HG02798 (cell line): ENCODE data around the gene DBF4.
"Not testable (repeated sequence)": the region's sequence is repeated elsewhere in the genome, so short reads cannot be mapped to it uniquely, and the experiment has no call there.

Source experiments
- ATAC-seq: cut with Tn5 transposase; IDR thresholded peaks from one replicate; pipeline ENCODE4 v1.9.1; 2021; ENCODE audit warnings: mild to moderate bottlenecking; ENCODE audit not compliant: unreplicated experiment, poor library complexity

The DBF4 gene

DNA sequence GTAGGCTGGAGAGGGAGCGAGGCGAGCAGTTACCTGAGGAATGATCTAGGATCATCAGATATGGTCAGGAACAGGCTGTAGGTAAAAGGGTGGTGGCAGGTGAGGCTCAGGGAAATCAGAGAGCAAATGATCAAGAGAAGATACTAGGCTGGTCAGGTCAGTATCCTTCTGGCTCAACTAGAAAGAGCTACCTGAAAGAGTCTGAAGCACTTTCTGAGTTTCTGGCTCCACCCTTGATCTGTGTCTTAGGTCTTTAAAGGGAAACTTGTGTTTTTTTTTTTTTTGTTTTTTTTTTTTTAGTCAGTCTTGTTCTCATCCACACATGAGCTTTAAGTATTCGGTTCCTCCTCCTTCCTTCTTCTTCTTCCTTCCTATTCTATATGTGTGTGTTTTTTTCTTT, 68.3 kb downstream of the DBF4 start:
- peak; percentile 63 for ATAC-seq

DNA sequence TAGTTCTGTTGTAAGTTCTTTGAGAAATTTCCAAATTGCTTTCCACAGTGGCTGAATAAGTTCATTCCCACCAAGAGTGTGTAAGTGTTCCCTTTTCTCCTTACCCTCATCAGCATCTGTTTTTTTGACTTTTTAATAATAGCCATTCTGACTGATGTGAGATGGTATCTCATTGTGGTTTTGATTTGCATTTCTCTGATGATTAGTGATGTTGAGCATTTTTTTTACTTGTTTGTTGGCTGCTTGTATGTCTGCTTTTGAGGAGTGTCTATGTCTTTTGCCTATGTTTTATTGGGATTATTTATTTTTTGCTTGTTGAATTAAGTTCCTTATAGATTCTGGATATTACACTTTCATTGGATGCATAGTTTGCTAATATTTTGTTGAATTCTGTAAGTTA, 69.6 kb downstream of the DBF4 start:
- ATAC-seq: not testable (repeated sequence)

DNA sequence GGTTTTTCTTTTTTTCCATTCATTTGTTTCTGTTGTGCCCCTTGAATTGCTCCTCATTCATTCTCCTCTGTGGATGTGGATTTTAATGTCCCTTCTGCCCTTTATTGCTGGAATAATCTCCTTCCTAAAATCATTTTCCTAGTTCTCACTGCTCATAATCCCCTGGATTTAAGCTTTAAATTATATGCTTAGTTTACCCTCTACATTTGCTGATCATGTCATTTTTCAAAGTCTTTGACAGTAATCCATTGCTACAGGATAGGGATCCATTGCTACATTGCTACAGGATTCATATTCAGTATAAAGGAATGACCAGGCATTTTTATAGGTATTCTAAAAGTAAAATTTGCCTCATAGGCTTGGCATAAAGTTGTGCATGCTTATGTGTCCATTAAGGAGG, 72.1 kb downstream of the DBF4 start:
- no peak for ATAC-seq
